Heart right ventricle (tissue), 16 donors: ENCODE results near the gene LNX1. TPM values are rescaled to one million over a fixed set of nuclear protein-coding genes. Genes with fewer than 3 reads are reported as not detected.
"Not testable (repeated sequence)": the region's sequence is repeated elsewhere in the genome, so short reads cannot be mapped to it uniquely, and the experiment has no call there.

Source experiments
- ATAC-seq, 8 donors: fragments of 200-7000 bp; cut with Tn5 transposase; one replicate each; pipeline ENCODE4 v1.9.1; 2020; ENCODE audit warnings: mild to moderate bottlenecking in 8 of 8, moderate library complexity in 8 of 8, moderate number of reproducible peaks in 1 of 8
- DNase-seq, 2 donors: peaks; one replicate each; pipeline ENCODE4 v3.0.0-alpha.2; 2020
- H3K27ac ChIP-seq, 10 donors: fragments of 200-600 bp; sonication (generic) in 2 of 10; one replicate each; pipeline versions ENCODE4 v1.5.0 to v1.8.0; 2020 to 2022; ENCODE audit warnings: mild to moderate bottlenecking in 3 of 10
- H3K27me3 ChIP-seq, 7 donors: fragments of 200-600 bp; one replicate each; pipeline ENCODE4 v1.8.0; 2021 to 2022; ENCODE audit warnings: mild to moderate bottlenecking in 2 of 7
- H3K36me3 ChIP-seq, 9 donors: fragments of 200-600 bp; sonication (generic) in 1 of 9; one replicate each; pipeline versions ENCODE4 v1.5.0 to v1.8.0; 2020 to 2022; ENCODE audit warnings: mild to moderate bottlenecking in 2 of 9
- H3K4me1 ChIP-seq, 9 donors: fragments of 200-600 bp; sonication (generic) in 1 of 9; one replicate each; pipeline versions ENCODE4 v1.5.0 to v1.8.0; 2020 to 2022; ENCODE audit warnings: mild to moderate bottlenecking in 4 of 9
- H3K4me3 ChIP-seq, 10 donors: fragments of 200-600 bp; sonication (generic) in 2 of 10; one replicate each; pipeline versions ENCODE4 v1.5.0 to v1.8.0; 2020 to 2022; ENCODE audit warnings: mild to moderate bottlenecking in 7 of 10, moderate library complexity in 2 of 10
- H3K9me3 ChIP-seq, 11 donors: fragments of 200-600 bp in 10 of 11; sonication (generic) in 2 of 11; one replicate each; pipeline versions ENCODE4 v1.5.0 to v1.8.0; 2013 to 2022; ENCODE audit warnings: mild to moderate bottlenecking in 2 of 11, control low read depth in 1 of 11, moderate library complexity in 1 of 11
- CTCF ChIP-seq, 9 donors: fragments of 200-600 bp; sonication (generic) in 2 of 9; IDR thresholded peaks; one replicate each; pipeline versions ENCODE4 v1.5.0 to v1.8.0; 2021 to 2022; ENCODE audit warnings: antibody characterized with exemption in 9 of 9, mild to moderate bottlenecking in 5 of 9, moderate library complexity in 1 of 9
- WGBS, 2 donors: extraction: QIAGEN DNeasy Blood & Tissue Kit; methylation state at CpG; one replicate each; pipeline ENCODE4 v1.1.7; 2013; ENCODE audit warnings: inconsistent platforms in 1 of 2; 5-methylcytosine and 5-hydroxymethylcytosine counted together
- intact Hi-C, 10 donors: fragments of 100-400 bp; cut with DNase I; formaldehyde crosslinking; loops; one replicate each; pipeline versions ENCODE4 v1.11.1 to v1.14.2; 2022
- polyA plus RNA-seq, 2 donors: library from polyadenylated mRNA; stranded (reverse); fragments of 200-250 nt; gene quantifications; one replicate each; pipeline ENCODE4 v1.2.3, GENCODE V29; 2013
- total RNA-seq, 10 donors: library from RNA; stranded (reverse); fragmentation: NEBNext Ultra II Directional in 3 of 10; extraction: Animal tissue kit (Norgen Biotek cat#: 25700) in 3 of 10; gene quantifications; one replicate each; pipeline versions ENCODE4 v1.2.1 to v1.2.4, GENCODE V29; 2021 to 2023
- donor health status: Arrhythmogenic right ventricular cardiomyopathy.
- donor health status: ischemic (EF 13 %, LVEDD 7.1; RV severe dilation, severe dysfunction).
- donor health status: healthy with polysubstance abuse.
- donor health status: DM: no; HTN: yes; CAD: no.
- donor health status: DM: no; HTN: no; CAD: no.
- donor health status: ischemic (EF 25% LVEDD 6.9; RV normal size, moderate dysfunction).
- donor health status: ischemic (EF 25% LVEDD 5.7; RV mildly dilated, moderate dysfunction).
- donor health status: healthy.
- donor health status: DM: yes; HTN: yes; CAD: no.
- donor health status: Ischemic cardiomyopathy.
- donor health status: ischemic (EF 35%, LVEDD 5.7; RV mildly dilated, moderate dysfunction).
- donor health status: nonischemic (EF 11% LVEDD 7.7; RV severe dilation, severe dysfunction).
- donor health status: DM: yes; HTN: yes; CAD: no.
- donor health status: PGD.
- donor health status: ischemic (EF 29% LVEDD 5.4; RV normal size, mild dysfunction).
- donor health status: nonischemic (EF 23%, LVEDD 6.1; RV moderate dilation, normal function).

LNX1 gene
- total and polyA plus RNA-seq, 12 donors, result 2.0 to 16.1 (median 5.6) TPM

- WGBS, 2 donors, result 98 to 99% methylated on average over 3 of the region's 3 CpGs
- H3K4me1 ChIP-seq, result peaks cover 0 to 9% (median 0%) of the 10 kb centered on the region in 9 donors
- H3K9me3 ChIP-seq, result no peaks in the 10 kb centered on the region
- no peak for ATAC-seq
- H3K4me3 ChIP-seq, result no peak overlapping the region
- TF ChIP-seq CTCF (IDR thresholded peaks at IDR 0.05), result no peak
- H3K27me3 ChIP-seq, result no peaks in the 10 kb centered on the region
- no peak for DNase-seq
- H3K36me3 ChIP-seq, result peaks cover 0 to 28% (median 0%) of the 10 kb centered on the region in 9 donors
- intact Hi-C loops, result no loop called here
- H3K27ac ChIP-seq, result no peak overlapping the region
These were observed 172.1 kb downstream of the LNX1 start for GRCh38 chr4:53419208-53419607.

- H3K4me3 ChIP-seq, intact Hi-C loops, DNase-seq, H3K27ac ChIP-seq, H3K27me3 ChIP-seq, ATAC-seq: not testable (repeated sequence)
- 97 to 98% methylated on average over 11 of the region's 11 CpGs for WGBS, 2 donors
- Histone ChIP-seq H3K36me3 (peaks cover 0 to 23% (median 9%) of the 10 kb centered on the region in 9 donors), H3K9me3 (peaks cover 0 to 14% (median 0%) of the 10 kb centered on the region in 11 donors), H3K4me1 (peaks cover 0 to 23% (median 13%) of the 10 kb centered on the region in 9 donors)
These were observed 181.8 kb downstream of the LNX1 start for GRCh38 chr4:53409479-53409878.

Other genes starting within 250 kb of the LNX1 start
- gene SCFD2, start 225.4 kb downstream of the LNX1 start, total RNA-seq, result 10 to 100 TPM in 5 of 10 donors, 1 to 10 TPM in 5; 7.5 to 15.0 (median 10.2) TPM
- 1 to 10 TPM; 2.9 to 7.5 TPM for gene SCFD2, start 225.4 kb downstream of the LNX1 start, polyA plus RNA-seq
- 10 to 100 TPM; 26.9 to 47.0 (median 33.7) TPM for gene FIP1L1, start 213.8 kb downstream of the LNX1 start, total RNA-seq
- gene FIP1L1, start 213.8 kb downstream of the LNX1 start, polyA plus RNA-seq, result 10 to 100 TPM; 27.5 to 28.2 TPM